ES-I3 (cell line): ENCODE measurements around the gene NCKAP1.

ENCODE experiments used
- H3K36me3 ChIP-seq: 2 replicates; pipeline ENCODE4 v1.6.1; 2013; ENCODE audit warnings: mild to moderate bottlenecking, low read length, control low read depth, moderate library complexity; ENCODE audit not compliant: insufficient read depth
- H3K4me1 ChIP-seq: 2 replicates; pipeline ENCODE4 v1.6.1; 2013; ENCODE audit warnings: mild to moderate bottlenecking, control low read depth, low read length; ENCODE audit not compliant: insufficient read depth
- H3K9ac ChIP-seq: 2 replicates; pipeline ENCODE4 v1.6.1; 2013; ENCODE audit warnings: low read depth, mild to moderate bottlenecking, low read length, moderate library complexity
- H3K9me3 ChIP-seq: 2 replicates; pipeline ENCODE4 v1.6.1; 2013; ENCODE audit warnings: mild to moderate bottlenecking, low read length, moderate library complexity; ENCODE audit not compliant: control insufficient read depth, insufficient read depth

NCKAP1 gene

GRCh38 chr2:182864949-182865570, 173.2 kb downstream of the NCKAP1 start:
- H3K9me3 ChIP-seq, result no peaks in the 10 kb centered on the region
- no peaks in the 10 kb centered on the region for H3K36me3 ChIP-seq
- no peak overlapping the region for H3K9ac ChIP-seq
- H3K4me1 ChIP-seq, result 0 out of 2 replicates have a peak, but pooled peaks cover 2% of the 10 kb centered on the region

DNA sequence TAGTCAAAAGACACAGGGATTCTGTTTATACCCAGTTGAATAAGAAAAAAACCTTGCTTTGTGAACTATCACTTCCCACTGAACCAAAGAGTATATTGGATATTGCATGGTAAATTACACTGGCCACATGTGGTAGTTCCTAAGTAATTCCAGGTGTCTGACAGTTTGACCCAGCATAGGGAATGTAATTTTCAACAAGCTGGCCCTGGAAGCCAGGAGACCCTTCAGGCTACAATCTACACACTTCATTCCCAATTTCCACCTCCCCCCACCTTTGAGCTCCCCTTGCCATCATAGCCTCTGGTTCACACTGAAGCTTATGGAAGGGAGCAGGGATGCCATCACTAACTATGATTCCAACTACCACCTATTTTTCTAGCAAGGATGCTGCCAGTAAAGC, 174.6 kb downstream of the NCKAP1 start:
- H3K4me1 ChIP-seq, result 0 out of 2 replicates have a peak, but pooled peaks cover 2% of the 10 kb centered on the region
- H3K36me3 ChIP-seq, result no peaks in the 10 kb centered on the region
- no peaks in the 10 kb centered on the region for H3K9me3 ChIP-seq
- H3K9ac ChIP-seq, result no peak overlapping the region

GRCh38 chr2:182862091-182862490, 176.2 kb downstream of the NCKAP1 start:
- H3K36me3 ChIP-seq, result no peaks in the 10 kb centered on the region
- H3K9me3 ChIP-seq, result no peaks in the 10 kb centered on the region
- H3K4me1 ChIP-seq, result no peaks in the 10 kb centered on the region
- H3K9ac ChIP-seq, result no peak overlapping the region

- Histone ChIP-seq H3K9ac (no peak overlapping the region), H3K9me3 (no peaks in the 10 kb centered on the region), H3K36me3 (no peaks in the 10 kb centered on the region), H3K4me1 (no peaks in the 10 kb centered on the region)
These were observed 177.4 kb downstream of the NCKAP1 start for GRCh38 chr2:182860858-182861257.
